ENCODE results near the gene PPA2.
"Not testable (repeated sequence)": the region's sequence is repeated elsewhere in the genome, so short reads cannot be mapped to it uniquely, and the experiment has no call there.

PPA2 gene

GRCh38 chr4:105474099-105474518, 247 bp upstream of the PPA2 start:
- peak overlapping the region; percentile 96 for H3K9ac ChIP-seq (ENCODE audit: low read length)
- no peaks in the 10 kb centered on the region for H3K9me3 ChIP-seq (ENCODE audit: control insufficient read depth, insufficient read depth, low read depth, low read length)
- peaks cover 8% of the 10 kb centered on the region; the same call in 1 of the 2 replicates for H3K4me1 ChIP-seq (ENCODE audit: control insufficient read depth, insufficient read depth, low read length)
- no peaks in the 10 kb centered on the region for H3K36me3 ChIP-seq (ENCODE audit: control insufficient read depth, insufficient read depth, low read length)
- peak overlapping the region; percentile 93 for H3K4me3 ChIP-seq (ENCODE audit: low read depth, low read length)
- peaks cover 17% of the 10 kb centered on the region; the same call in 1 of the 2 replicates for H3K27me3 ChIP-seq (ENCODE audit: control insufficient read depth, insufficient read depth, low read length)
- no peak overlapping the region for H3K27ac ChIP-seq (ENCODE audit: low read depth, low read length)

GRCh38 chr4:105472871-105473323, 965 bp downstream of the PPA2 start:
- H3K4me1 ChIP-seq (ENCODE audit: control insufficient read depth, insufficient read depth, low read length), result peaks cover 8% of the 10 kb centered on the region; the same call in 1 of the 2 replicates
- no peaks in the 10 kb centered on the region for H3K9me3 ChIP-seq (ENCODE audit: control insufficient read depth, insufficient read depth, low read depth, low read length)
- peak overlapping the region; percentile 96 for H3K9ac ChIP-seq (ENCODE audit: low read length)
- no peaks in the 10 kb centered on the region for H3K36me3 ChIP-seq (ENCODE audit: control insufficient read depth, insufficient read depth, low read length)
- H3K4me3 ChIP-seq (ENCODE audit: low read depth, low read length), result peak overlapping the region; percentile 93
- H3K27me3 ChIP-seq (ENCODE audit: control insufficient read depth, insufficient read depth, low read length), result peaks cover 17% of the 10 kb centered on the region; the same call in 1 of the 2 replicates
- H3K27ac ChIP-seq (ENCODE audit: low read depth, low read length), result peak overlapping the region; percentile 96

DNA sequence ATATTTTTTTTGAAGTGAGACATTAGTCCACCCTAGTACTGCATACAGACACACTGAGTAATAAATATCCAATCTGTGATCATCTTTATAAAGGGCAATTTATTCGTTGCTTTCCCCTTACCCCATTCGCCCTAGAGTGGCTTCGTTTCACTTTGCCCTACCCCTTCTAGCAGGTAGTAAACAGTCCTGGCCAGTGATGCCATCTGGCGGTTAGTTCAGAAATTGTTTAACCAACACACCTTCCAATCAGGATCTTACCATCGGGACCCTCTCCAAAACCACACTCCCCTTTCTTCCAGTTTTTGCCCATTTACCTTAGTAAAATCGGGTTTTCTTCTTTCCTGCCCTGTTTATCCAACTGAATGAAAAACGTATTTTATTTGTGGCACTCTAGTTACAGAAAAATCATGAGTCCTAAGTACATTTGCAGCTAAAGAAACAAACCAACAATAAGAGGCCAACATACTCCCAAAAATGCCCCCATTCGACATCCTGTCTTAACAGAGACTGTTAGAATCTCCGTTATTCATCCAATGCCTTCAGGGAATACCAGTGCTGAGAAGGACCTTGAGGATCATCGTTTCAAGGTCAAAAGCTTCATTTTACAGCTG, 2.2 kb downstream of the PPA2 start:
- H3K4me1 ChIP-seq (ENCODE audit: control insufficient read depth, insufficient read depth, low read length), result peaks cover 8% of the 10 kb centered on the region; the same call in 1 of the 2 replicates
- H3K27ac ChIP-seq (ENCODE audit: low read depth, low read length), result no peak overlapping the region
- no peaks in the 10 kb centered on the region for H3K9me3 ChIP-seq (ENCODE audit: control insufficient read depth, insufficient read depth, low read depth, low read length)
- peak overlapping the region; percentile 93; the same call in 1 of the 2 replicates for H3K4me3 ChIP-seq (ENCODE audit: low read depth, low read length)
- H3K27me3 ChIP-seq (ENCODE audit: control insufficient read depth, insufficient read depth, low read length), result peaks cover 14% of the 10 kb centered on the region; the same call in 1 of the 2 replicates
- peaks cover 10% of the 10 kb centered on the region for H3K36me3 ChIP-seq (ENCODE audit: control insufficient read depth, insufficient read depth, low read length)
- H3K9ac ChIP-seq (ENCODE audit: low read length), result no peak overlapping the region

- Histone ChIP-seq H3K27ac (ENCODE audit: low read depth, low read length) (no peak overlapping the region), H3K36me3 (ENCODE audit: control insufficient read depth, insufficient read depth, low read length) (peaks cover 13% of the 10 kb centered on the region), H3K27me3 (ENCODE audit: control insufficient read depth, insufficient read depth, low read length) (peaks cover 14% of the 10 kb centered on the region; the same call in 1 of the 2 replicates), H3K4me3 (ENCODE audit: low read depth, low read length) (no peak overlapping the region), H3K9ac (ENCODE audit: low read length) (no peak overlapping the region), H3K9me3 (ENCODE audit: control insufficient read depth, insufficient read depth, low read depth, low read length) (no peaks in the 10 kb centered on the region), H3K4me1 (ENCODE audit: control insufficient read depth, insufficient read depth, low read length) (peaks cover 8% of the 10 kb centered on the region; the same call in 1 of the 2 replicates)
Observed at GRCh38 chr4:105470766-105471165, 3.1 kb downstream of the PPA2 start.

GRCh38 chr4:105469736-105470135, 4.1 kb downstream of the PPA2 start:
- Histone ChIP-seq H3K9me3 (ENCODE audit: control insufficient read depth, insufficient read depth, low read depth, low read length) (no peaks in the 10 kb centered on the region), H3K4me3 (ENCODE audit: low read depth, low read length) (no peak overlapping the region), H3K27ac (ENCODE audit: low read depth, low read length) (no peak overlapping the region), H3K36me3 (ENCODE audit: control insufficient read depth, insufficient read depth, low read length) (peaks cover 16% of the 10 kb centered on the region), H3K9ac (ENCODE audit: low read length) (no peak overlapping the region), H3K27me3 (ENCODE audit: control insufficient read depth, insufficient read depth, low read length) (peaks cover 6% of the 10 kb centered on the region; the same call in 1 of the 2 replicates), H3K4me1 (ENCODE audit: control insufficient read depth, insufficient read depth, low read length) (peaks cover 8% of the 10 kb centered on the region; the same call in 1 of the 2 replicates)

DNA sequence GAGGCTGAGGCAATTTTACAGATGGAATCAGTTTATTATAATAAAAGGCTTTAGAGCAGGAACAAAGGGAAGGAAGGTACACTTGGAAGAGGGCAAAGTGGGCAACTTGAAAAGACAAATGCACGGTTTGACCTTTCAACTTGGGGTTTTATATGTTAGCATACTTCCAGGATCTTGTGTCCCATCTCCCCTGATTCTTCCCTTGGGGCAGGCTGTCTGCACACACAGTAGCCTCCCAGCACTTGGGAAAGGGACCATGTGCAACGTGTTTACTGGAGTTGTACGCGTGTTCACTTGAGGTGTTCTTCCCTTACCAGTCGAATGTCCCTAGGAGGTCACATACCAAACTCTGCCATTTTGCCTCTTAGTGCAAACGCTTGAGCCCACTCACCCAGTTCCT, 7.3 kb downstream of the PPA2 start:
- Histone ChIP-seq H3K4me3 (ENCODE audit: low read depth, low read length) (no peak overlapping the region), H3K9me3 (ENCODE audit: control insufficient read depth, insufficient read depth, low read depth, low read length) (no peaks in the 10 kb centered on the region), H3K9ac (ENCODE audit: low read length) (no peak overlapping the region), H3K27me3 (ENCODE audit: control insufficient read depth, insufficient read depth, low read length) (no peaks in the 10 kb centered on the region), H3K36me3 (ENCODE audit: control insufficient read depth, insufficient read depth, low read length) (peaks cover 16% of the 10 kb centered on the region), H3K27ac (ENCODE audit: low read depth, low read length) (no peak overlapping the region), H3K4me1 (ENCODE audit: control insufficient read depth, insufficient read depth, low read length) (no peaks in the 10 kb centered on the region)

- H3K9me3 ChIP-seq (ENCODE audit: control insufficient read depth, insufficient read depth, low read depth, low read length); H3K9ac ChIP-seq (ENCODE audit: low read length); H3K27ac ChIP-seq (ENCODE audit: low read depth, low read length); H3K4me3 ChIP-seq (ENCODE audit: low read depth, low read length); H3K4me1 ChIP-seq (ENCODE audit: control insufficient read depth, insufficient read depth, low read length); H3K27me3 ChIP-seq (ENCODE audit: control insufficient read depth, insufficient read depth, low read length): not testable (repeated sequence)
- peaks cover 16% of the 10 kb centered on the region for H3K36me3 ChIP-seq (ENCODE audit: control insufficient read depth, insufficient read depth, low read length)
Observed at GRCh38 chr4:105464563-105464962, 9.3 kb downstream of the PPA2 start.

DNA sequence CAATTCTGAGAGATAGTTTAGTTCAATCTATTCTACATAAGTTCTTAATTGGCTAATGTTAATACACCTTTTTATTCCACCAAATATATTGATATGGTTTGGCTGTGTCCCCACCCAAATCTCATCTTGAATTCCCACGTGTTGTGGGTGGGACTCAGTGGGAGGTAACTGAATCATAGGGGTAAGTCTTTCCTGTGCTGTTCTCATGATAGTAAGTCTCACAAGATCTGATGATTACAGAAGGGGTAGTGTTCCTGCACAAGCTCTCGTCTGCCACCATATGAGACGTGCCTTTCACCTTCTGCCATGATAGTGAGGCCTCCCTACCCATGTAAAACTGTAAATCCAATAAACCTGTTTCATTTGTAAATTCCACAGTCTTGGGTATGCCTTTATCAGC, 11.3 kb downstream of the PPA2 start:
- H3K9me3 ChIP-seq (ENCODE audit: control insufficient read depth, insufficient read depth, low read depth, low read length), result no peaks in the 10 kb centered on the region
- no peaks in the 10 kb centered on the region for H3K27me3 ChIP-seq (ENCODE audit: control insufficient read depth, insufficient read depth, low read length)
- peaks cover 13% of the 10 kb centered on the region for H3K36me3 ChIP-seq (ENCODE audit: control insufficient read depth, insufficient read depth, low read length)
- no peak overlapping the region for H3K27ac ChIP-seq (ENCODE audit: low read depth, low read length)
- H3K9ac ChIP-seq (ENCODE audit: low read length), result no peak overlapping the region
- H3K4me1 ChIP-seq (ENCODE audit: control insufficient read depth, insufficient read depth, low read length), result no peaks in the 10 kb centered on the region
- H3K4me3 ChIP-seq (ENCODE audit: low read depth, low read length), result no peak overlapping the region

- Histone ChIP-seq H3K4me1 (ENCODE audit: control insufficient read depth, insufficient read depth, low read length) (no peaks in the 10 kb centered on the region), H3K9ac (ENCODE audit: low read length) (no peak overlapping the region), H3K27me3 (ENCODE audit: control insufficient read depth, insufficient read depth, low read length) (no peaks in the 10 kb centered on the region), H3K9me3 (ENCODE audit: control insufficient read depth, insufficient read depth, low read depth, low read length) (no peaks in the 10 kb centered on the region), H3K36me3 (ENCODE audit: control insufficient read depth, insufficient read depth, low read length) (peaks cover 7% of the 10 kb centered on the region), H3K27ac (ENCODE audit: low read depth, low read length) (no peak overlapping the region), H3K4me3 (ENCODE audit: low read depth, low read length) (no peak overlapping the region)
Observed at GRCh38 chr4:105461621-105462382, 12.1 kb downstream of the PPA2 start.

- Histone ChIP-seq H3K27ac (ENCODE audit: low read depth, low read length) (no peak overlapping the region), H3K9me3 (ENCODE audit: control insufficient read depth, insufficient read depth, low read depth, low read length) (no peaks in the 10 kb centered on the region), H3K27me3 (ENCODE audit: control insufficient read depth, insufficient read depth, low read length) (no peaks in the 10 kb centered on the region), H3K4me3 (ENCODE audit: low read depth, low read length) (no peak overlapping the region), H3K4me1 (ENCODE audit: control insufficient read depth, insufficient read depth, low read length) (no peaks in the 10 kb centered on the region), H3K36me3 (ENCODE audit: control insufficient read depth, insufficient read depth, low read length) (peaks cover 3% of the 10 kb centered on the region), H3K9ac (ENCODE audit: low read length) (no peak overlapping the region)
Observed at GRCh38 chr4:105461221-105461620, 12.6 kb downstream of the PPA2 start.

GRCh38 chr4:105460306-105460705, 13.6 kb downstream of the PPA2 start:
- no peaks in the 10 kb centered on the region for H3K27me3 ChIP-seq (ENCODE audit: control insufficient read depth, insufficient read depth, low read length)

More at GRCh38 chr4:105460306-105460705, 13.6 kb downstream of the PPA2 start:
- Histone ChIP-seq H3K4me1 (ENCODE audit: control insufficient read depth, insufficient read depth, low read length) (no peaks in the 10 kb centered on the region), H3K36me3 (ENCODE audit: control insufficient read depth, insufficient read depth, low read length) (peaks cover 2% of the 10 kb centered on the region), H3K27ac (ENCODE audit: low read depth, low read length) (no peak overlapping the region), H3K9me3 (ENCODE audit: control insufficient read depth, insufficient read depth, low read depth, low read length) (no peaks in the 10 kb centered on the region), H3K9ac (ENCODE audit: low read length) (no peak overlapping the region), H3K4me3 (ENCODE audit: low read depth, low read length) (no peak overlapping the region)
